ENCODE measurements around the gene USP17L18.
"Not testable (repeated sequence)": the region's sequence is repeated elsewhere in the genome, so short reads cannot be mapped to it uniquely, and the experiment has no call there.

USP17L18 gene

DNA sequence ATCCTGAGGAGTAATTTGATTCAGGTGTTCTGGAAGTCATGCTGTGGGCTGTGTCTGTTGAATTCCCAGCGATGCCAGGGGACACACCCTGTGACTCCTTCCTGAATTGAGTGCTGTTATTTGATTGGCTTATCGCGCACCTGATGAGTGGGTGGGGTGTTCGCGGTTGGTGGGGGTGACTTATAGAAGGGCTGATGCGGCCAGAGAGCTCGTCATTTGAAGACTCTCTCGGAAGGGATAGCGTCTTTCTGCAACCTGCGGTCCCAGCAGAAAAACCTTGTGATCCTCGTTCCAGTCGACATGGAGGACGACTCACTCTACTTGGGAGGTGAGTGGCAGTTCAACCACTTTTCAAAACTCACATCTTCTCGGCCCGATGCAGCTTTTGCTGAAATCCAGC lies 18.9 kb downstream of the USP17L18 start, which contains the start of gene USP17L22:
TSS of gene USP17L22 (plus strand) at position 301 of the 400 bp plus-strand sequence. CDS start at position 301, 0 bp downstream.
- not testable (repeated sequence) for H3K27ac ChIP-seq; H3K27me3 ChIP-seq; H3K4me1 ChIP-seq (ENCODE audit: control insufficient read depth in 1 of 2, insufficient read depth in 1 of 2, low read depth in 1 of 2, low read length in 1 of 2); H3K9me3 ChIP-seq; H3K36me3 ChIP-seq; H3K4me3 ChIP-seq (ENCODE audit: low read depth in 1 of 2, low read length in 1 of 2)

DNA sequence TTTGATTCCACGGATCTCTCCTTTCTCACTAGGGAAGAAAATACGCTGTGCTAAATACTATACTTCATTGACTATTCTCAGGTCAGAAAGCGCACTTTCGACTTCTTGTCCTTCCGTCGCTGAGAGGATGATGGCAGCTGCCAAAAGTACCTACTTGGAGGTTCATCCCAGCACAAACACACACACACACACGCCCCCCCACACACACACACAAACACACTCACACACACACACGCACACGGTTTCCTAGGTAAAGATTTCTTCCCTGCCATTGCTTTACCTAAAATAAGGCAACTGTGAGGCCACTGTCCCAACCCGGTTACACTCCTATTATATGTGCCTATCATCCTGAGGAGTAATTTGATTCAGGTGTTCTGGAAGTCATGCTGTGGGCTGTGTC lies 23.3 kb downstream of the USP17L18 start:
- H3K9me3 ChIP-seq; H3K4me1 ChIP-seq (ENCODE audit: control insufficient read depth in 1 of 2, insufficient read depth in 1 of 2, low read depth in 1 of 2, low read length in 1 of 2): not testable (repeated sequence)

More for the DNA sequence above, 23.3 kb downstream of the USP17L18 start:
- not testable (repeated sequence) for H3K27ac ChIP-seq; H3K27me3 ChIP-seq; H3K36me3 ChIP-seq; H3K4me3 ChIP-seq (ENCODE audit: low read depth in 1 of 2, low read length in 1 of 2)

Measured in neutrophil (primary cell).